Occipital lobe (tissue), 2 donors: ENCODE results near the gene SEMA6B. TPM values are rescaled to one million over a fixed set of nuclear protein-coding genes. Genes with fewer than 3 reads are reported as not detected.

ENCODE experiments used
- DNase-seq: peaks from one replicate; lab custom pipeline; 2025; lab: John Stamatoyannopoulos, UW
- total RNA-seq: library from RNA; depleted of rRNA; stranded (reverse); fragments of >200 nt; gene quantifications from one replicate; pipeline ENCODE4 v1.2.3, GENCODE V29; 2014

The SEMA6B gene
- total RNA-seq, 1 donor from 2014 or later, result 32.0 TPM

DNA sequence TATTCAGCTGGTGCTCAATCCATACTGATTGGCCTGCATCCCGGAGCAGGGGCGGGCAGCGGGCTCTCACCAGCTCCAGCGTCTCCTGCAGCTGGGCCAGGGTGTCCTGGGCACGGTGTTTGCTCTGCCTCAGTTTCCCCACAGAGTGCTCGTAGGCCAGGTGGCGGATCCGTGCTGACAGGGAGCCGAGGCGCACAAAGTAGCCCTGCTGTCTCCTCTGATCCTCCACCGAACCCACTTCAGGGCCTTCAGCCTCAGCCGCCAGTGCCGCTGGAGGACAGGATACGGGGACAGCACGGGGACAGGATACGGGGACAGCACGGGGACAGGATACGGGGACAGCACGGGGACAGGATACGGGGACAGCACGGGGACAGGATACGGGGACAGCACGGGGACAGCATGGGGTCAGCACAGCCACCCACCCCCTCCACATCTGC is 33.9 kb downstream of the SEMA6B start:
- DNase-seq, result no peak

DNA sequence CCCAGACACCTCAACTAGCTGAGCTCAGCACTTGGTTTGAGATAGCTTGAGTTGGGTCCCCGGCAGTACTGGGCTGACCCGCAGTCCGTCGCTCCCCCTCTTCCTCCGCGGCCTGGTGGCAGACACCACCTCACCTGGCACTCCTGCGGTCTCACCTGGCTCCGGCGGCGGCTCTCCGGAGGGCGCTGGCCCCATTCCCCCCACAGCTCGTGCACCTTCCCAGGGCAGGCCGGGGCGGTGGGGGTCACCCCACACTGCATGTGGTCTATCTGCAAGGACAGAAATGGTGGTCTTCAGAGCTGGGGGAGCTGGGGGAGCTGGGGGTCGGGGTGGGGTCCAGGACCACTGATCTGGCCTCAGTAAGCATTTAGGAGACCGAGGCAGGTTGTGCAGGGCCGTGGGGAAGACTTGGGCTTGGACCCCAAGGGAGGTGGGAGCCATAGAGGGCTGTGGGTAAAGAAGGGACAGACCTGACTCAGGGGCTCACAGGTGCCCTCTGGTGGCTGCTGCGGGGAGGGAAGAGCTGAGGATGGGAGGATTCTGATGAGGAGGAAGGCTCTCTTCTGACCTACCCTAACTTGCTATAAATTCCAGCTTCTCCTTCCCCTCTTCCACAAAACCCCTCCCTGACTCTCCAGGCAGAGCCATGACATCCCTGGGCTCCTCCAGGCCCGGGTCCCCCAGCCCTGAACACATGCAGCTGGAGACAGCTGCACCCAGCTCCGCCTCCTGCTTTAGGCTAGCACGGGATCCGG is 34.5 kb downstream of the SEMA6B start:
- no peak for DNase-seq

DNA sequence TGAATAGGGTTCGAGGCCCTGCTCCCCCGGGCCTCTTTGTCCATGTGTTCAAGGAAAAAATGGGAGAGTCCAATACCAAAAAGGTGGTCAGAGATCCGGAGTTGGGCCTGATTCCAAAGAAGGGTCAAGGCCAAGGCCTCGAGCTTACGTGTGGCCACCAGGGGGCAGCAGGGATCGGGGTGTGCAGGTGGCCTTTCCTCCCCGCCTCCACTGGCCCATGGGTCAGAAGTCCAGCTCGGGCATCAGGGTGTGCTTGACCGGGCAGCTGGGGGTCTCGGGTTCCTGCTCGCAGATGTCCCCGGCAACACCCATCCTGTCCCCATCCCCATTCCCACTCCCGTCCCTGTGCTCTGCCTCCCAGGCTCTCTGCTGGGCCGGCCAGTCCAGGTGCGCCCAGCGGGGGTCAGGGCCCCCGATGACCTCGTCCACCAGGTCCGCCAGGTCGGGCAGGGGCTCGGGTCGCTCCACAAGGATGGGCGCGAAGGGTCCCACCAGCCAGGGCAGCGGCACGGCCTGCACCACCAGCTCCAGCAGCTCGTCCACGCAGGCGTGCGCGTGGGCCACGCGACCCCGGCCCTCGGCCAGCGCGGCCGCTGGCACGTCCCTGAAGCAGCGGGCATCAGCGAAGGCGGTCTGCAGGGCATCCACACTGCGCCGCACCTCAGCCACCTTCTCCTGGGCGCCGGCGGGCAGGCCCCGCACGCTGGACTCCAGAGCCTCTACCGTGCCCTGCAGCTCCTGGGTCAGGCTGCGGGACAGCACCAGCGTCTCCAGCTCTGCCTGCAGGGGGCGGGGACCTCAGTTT is 36.0 kb downstream of the SEMA6B start:
- DNase-seq, result no peak

DNA sequence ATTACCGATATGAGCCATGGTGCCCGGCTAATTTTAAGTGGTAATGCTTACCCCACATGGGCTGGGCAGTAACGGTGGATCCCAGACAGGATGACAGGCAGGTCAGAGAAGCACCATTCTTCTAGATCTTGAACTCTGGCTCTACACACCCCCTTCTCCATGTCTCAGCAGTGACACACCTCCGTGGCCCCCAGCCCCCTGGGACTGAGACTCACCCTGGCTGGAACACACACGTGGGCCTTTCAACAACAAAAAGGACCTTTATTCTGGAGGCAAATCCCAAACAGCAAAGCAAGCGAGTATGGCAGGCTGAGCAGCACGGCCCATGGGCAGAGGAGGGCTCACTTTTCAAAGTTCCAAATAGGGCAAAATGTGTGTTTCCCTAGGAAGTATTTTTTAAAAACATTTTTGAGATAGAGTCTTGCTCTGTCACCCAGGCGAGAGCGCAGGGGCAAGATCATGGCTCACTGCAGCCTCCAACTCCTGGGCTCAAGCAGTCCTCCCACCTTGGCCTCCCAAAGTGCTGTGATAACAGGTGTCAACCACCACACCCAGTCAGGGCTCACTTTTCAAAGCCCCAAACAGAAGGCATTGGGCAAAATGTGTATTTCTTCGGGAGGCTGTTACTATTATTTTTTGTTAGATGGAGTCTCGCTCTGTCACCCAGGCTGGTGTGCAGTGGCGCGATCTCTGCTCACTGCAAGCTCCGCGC is 37.0 kb downstream of the SEMA6B start:
- DNase-seq, result no peak

DNA sequence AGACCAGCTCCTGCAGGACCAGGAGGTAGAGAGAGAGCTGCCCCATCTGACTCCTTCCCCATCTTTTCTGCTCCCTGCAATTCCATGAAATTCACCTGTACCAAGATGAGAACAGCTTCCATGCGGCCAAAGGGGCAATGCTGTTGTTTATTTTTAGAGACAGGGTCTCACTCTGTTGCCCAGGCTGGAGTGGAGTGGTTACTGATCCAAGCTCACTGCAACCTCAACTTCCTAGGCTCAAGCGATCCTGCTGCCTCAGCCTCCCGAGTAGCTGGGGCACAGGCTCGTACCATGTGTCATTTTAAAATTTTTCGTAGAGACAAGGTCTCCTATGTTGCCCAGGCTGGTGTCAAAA is 37.6 kb downstream of the SEMA6B start:
- no peak for DNase-seq

DNA sequence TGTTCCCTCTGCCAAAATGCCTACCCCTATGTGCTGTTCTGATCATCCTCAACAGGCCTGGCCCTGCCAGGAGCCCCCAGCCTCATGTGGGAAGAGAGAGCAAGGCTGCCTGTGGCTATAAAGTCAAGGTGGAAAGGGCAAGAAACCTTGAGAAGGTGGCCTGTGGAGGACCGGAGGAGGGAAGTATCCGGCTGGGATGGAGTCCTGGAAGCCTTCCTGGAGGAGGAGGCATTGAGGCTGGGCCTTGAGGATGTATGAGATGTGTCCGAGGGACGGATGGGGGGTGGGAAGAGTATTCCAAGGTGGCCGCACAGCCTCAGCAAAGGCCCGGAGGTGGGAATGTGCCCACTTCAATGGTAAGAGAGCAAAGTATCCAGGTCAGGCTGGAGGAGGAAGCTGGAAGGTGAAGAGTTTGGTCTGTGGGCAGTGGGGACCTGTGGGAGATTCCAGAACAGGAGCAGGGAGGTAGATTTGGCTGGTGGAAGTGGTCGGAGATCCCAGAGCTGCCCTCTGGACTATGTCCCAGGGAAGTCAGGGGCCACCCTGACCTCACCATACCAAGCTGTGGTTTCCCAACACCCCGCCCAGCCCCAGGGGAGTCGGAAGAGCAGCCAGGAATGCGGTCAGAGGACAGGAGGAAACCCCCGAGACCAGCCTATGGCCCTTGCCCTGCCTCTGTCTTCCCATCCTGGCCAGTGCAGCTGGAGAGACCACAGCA is 38.2 kb downstream of the SEMA6B start:
- DNase-seq, result no peak

DNA sequence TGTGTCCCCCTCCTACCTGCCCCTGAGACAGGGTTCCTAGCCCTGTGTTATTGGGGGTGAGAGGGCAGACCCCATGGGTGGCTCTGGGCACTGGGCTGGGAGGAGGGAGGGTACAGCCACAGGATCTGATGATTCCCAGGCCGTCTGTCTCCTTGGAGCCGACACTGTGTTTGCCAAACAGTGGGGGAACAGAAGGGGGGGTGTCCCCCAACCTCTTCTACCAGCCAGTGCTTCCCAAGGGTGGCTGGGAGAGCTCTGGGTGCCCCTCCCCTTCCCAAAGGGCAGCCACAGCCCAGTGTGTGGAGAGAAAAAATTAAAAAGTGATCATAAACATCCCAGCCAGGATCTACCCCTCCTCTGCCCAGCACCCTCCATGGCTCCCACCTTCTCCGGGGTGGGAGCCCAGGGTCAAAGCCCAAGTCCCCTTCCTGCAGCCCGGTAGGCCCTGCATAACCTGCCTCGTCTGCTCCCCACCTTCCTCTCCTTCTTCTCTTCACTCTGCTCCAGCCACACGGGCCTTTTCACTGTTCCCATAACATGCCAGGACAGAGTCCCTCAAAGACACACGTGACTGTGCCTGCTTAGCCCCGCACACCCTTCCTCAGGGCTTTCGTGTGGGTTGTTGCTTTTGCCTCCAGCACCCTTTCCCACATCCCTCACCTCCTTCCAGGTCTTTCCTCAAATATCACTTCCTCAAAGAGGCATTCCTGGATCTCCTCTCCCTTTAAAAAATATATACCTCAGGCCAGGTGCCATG is 39.8 kb downstream of the SEMA6B start:
- DNase-seq, result no peak

DNA sequence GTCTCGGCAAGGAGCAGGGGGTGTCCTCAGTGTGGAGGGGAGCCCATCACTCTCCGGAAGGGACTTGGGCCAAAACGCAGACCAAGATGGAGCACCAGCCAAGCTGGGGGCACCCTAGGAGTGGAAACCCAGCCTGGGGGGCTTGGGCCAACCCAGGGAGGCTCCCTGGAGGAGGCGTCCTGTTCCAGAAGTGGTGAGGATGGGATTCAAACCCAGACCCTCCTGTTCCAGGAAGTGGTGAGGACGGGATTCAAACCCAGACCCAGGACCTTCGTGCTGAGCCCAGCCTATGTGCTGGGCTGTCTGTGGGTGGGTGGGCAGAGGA is 40.4 kb downstream of the SEMA6B start:
- no peak for DNase-seq

DNA sequence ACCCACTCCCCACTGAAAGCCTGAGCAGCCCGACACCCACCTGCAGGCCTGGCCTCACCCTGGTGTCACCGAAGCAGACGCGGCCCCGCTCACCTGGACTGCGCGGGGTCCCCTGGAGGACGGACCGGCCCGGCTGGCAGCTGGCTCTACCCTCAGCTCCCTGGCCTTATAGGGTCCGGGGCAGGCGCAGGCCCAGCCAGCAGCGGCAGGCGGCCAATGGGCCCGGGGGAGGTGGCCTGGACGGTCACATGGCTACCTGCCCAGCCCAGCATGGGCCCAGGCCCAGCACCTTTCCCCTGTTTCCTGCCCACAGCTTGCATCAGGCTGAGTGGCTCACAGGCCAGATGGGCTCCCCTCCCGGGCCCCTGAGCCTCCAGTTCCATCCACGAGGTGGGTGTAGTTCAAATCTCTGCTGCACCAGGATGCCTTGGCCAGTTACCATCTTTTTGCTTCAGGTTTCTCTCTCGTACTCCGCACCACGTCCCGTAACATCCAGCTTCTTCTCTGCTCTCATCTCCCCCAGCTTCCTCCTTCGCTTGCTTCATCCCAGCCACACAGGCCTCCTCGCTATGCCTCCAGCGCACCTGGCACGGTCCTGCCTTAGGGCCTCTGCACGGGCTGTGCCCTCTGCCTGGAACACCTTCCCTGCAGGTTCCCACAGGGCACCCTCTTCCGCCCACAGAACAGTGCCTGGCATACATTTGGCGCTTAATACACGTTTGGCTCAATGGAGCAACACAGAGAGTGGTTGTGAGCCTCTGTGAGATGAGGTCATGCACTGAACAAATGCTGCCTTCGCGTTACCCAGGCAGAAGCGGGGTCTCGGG is 40.9 kb downstream of the SEMA6B start, which contains the start of gene PLIN4:
PLIN4 (minus strand) TSS at position 142 of the 827 bp plus-strand sequence. CDS start 214 bp downstream, outside the sequence.
- DNase-seq, result no peak

DNA sequence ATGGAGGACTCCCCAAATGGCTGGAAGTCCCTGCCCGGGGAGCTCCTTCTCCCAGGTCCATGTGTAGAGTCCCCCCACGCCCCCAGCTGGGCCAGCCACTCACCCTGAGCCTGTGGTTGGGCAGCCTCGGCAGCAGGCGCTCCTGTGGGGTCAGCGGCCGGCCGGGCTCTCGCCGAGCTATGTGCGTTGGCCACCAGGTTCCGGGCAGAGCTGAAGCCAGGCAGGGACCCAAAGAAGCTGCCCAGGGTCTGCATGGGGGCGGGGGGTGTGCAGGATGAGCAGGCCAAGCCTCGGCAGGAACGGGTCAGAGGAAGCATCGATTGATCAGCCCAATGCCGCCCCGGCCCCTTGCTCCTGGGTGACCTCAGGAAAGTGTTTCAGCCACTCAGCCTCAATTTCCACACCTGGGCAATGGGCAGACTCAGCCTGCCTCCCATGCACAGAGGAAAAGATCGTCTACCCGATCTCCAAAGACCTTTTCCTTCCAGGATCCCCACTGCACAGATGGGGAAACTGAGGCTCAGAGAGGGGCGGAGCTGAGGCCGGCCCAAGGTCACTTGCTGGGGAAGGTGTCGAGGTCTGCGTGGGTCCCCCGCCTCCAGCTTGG is 41.9 kb downstream of the SEMA6B start:
- DNase-seq, result no peak

DNA sequence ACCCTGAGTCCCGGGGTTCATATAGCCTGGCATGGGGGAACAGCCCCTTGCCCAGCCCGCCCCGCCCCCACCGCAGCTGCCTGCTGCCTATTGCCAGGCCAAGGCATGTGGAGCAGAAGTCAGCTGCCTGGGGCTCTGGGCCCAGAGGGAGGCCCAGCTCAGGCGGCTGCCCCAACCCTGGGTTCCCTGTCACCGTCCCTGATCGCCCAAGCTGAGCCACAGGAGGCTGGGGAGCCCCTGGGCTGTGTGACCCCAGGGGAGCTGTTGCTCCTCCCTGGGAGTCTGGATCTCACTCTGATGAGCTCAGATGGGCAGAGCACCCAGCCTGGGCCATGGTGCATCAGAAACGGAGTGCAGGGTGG is 42.6 kb downstream of the SEMA6B start:
- DNase-seq, result no peak

DNA sequence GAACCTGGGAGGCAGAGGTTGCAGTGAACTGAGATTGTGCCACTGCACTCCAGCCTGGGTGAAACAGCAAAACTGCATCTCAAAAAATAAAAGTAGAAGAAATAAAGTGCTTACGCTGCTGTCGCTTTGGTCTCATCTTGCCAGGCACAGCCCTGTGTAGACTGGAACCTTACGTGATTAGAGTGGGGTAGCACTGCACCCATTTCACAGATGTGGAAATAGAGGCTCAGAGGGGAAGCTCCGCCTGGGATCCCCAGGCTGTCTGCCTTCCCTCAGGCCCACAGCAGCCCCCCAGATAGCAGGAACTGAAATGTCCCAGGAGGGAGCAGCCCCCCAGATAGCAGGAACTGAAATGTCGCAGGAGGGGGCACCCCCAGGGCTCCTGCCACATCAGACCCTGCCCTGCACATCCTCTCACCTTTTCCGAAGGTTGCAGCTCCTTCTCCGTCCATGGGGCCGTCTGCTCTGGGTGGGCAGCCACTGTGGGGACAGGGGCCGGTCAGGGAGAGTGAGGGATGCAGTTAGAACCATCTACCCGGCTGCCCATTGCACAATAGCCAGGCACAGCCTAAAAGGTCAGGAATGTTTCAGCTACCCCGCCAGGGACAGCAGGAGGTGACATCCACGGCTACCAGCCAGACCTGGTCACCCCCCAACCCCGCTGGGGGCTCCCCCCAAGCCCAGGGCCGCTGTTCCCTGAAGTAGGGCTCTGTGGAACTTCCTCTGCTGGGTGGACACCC is 43.1 kb downstream of the SEMA6B start:
- no peak for DNase-seq

DNA sequence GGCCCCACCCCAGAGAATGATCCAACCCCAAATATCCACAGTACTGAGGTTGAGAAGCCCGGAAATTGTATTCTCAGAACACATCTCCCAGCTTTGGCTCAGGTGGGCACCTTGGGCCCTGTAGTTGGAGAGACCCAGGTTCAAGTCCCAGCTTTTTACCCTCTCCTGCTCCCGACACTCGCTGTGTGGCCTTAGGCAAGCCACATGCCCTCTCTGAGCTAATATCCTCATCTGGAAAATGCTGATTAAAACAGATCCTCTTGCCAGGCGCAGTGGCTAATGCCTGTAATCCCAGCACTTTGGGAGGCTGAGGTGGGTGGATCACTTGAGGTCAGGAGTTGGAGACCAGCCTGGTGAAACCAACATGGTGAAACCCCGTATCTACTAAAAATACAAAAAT is 43.8 kb downstream of the SEMA6B start:
- DNase-seq, result no peak

DNA sequence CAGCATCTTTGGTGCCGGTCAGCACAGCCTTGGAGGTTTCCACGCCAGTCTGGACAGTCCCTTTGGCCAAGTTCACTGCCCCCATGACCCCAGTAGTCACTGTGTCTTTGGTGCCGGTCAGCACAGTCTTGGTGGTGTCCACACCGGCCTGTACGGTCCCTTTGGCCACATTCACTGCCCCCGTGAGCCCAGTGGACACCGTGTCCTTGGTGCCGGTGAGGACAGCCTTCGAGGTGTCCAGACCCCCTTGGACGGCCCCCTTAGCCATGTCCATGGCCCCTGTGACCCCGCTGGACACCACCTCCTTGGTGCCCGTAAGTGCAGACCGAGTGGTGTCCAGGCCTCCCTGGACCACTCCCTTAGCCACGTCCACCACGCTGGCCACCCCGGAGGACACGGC is 46.2 kb downstream of the SEMA6B start:
- DNase-seq, result no peak

DNA sequence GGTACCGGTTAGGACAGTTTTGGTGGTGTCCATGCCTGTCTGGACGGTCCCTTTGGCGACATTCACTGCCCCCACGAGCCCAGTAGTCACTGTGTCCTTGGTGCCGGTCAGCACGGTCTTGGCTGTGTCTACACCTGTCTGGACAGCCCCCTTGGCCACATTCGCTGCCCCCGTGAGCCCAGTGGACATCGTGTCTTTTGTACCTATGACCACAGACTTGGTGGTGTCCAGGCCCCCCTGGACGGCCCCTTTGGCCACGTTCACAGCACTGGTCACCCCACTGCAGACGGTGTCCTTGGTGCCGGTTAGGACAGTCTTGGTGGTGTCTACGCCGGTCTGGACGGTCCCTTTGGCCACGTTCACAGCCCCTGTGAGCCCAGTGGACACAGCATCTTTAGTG is 47.4 kb downstream of the SEMA6B start:
- no peak for DNase-seq

DNA sequence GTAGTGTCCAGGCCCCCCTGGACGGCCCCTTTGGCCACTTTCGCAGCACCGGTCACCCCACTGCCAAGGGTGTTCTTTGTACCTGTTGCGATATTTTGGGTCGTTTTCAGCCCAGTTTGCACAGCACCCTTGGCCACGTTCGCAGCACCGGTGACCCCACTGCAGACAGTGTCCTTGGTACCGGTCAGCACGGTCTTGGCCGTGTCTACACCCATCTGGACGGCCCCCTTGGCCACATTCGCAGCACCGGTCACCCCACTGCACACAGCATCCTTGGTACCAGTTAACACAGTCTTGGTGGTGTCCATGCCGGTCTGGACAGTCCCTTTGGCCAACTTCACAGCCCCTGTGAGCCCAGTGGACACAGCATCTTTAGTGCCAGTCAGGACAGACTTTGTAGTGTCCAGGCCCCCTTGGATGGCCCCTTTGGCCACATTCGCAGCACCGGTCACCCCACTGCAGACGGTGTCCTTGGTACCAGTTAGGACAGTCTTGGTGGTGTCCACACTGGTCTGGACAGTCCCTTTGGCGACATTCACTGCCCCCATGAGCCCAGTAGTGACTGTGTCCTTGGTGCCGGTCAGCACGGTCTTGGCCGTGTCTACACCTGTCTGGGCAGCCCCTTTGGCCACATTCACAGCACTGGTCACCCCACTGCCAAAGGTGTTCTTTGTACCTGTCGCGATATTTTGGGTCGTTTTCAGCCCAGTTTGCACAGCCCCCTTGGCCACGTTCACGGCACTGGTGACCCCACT is 48.0 kb downstream of the SEMA6B start:
- no peak for DNase-seq

DNA sequence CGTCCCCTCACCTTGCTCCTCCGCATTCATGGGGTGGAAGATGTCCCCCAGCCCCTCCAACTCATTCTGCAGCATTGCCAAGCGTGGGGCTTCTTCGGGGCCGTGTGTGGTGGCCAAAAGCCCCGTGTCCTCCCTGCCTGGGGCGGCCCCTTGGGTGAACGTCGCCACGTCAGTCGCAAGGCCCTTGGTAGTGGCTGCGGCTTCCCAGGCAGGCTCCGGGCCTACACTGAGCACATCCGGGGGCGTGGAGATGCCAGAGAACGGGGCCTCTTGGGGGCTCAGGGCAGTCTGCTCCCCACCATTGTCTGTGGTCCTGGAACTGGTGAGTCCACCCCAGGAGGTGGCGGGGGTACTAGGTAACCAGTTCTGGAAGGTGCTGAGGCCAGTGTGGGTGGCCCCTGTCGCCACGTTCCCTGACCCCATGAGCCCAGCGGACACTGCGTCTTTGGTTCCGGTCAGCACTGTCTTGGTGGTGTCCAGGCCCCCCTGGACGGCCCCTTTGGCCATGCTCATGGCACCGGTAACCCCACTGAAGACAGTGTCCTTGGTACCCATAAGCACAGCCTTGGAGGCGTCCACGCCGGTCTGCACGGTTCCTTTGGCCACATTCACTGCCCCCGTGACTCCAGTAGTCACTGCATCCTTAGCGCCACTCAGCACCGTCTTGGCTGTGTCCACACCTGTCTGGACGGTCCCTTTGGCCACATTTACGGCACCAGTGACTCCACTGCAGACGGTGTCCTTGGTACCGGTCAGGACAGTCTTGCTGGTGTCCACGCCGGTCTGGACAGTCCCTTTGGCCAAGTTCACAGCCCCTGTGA is 48.8 kb downstream of the SEMA6B start:
- no peak for DNase-seq
